ENCODE data around the gene PCYT2.

PCYT2 gene

GRCh38 chr17:81912441-81913309, 1.5 kb upstream of the PCYT2 start:
- no peak for DNase-seq

- DNase-seq, result no peak
Measured at GRCh38 chr17:81911969-81912368, 770 bp upstream of the PCYT2 start.

- DNase-seq, result peak; percentile 30
Measured at GRCh38 chr17:81910840-81911276, 341 bp downstream of the PCYT2 start.

- DNase-seq, result peak; percentile 30
Measured at GRCh38 chr17:81909966-81910839, 996 bp downstream of the PCYT2 start.

GRCh38 chr17:81909231-81909630, 2.0 kb downstream of the PCYT2 start:
- DNase-seq, result no peak

- no peak for DNase-seq
Measured at GRCh38 chr17:81908793-81909192, 2.4 kb downstream of the PCYT2 start.

- no peak for DNase-seq
Measured at GRCh38 chr17:81907219-81908145, 3.7 kb downstream of the PCYT2 start.

GRCh38 chr17:81906476-81907218, 4.6 kb downstream of the PCYT2 start:
- DNase-seq, result peak; percentile 12

GRCh38 chr17:81905993-81906392, 5.2 kb downstream of the PCYT2 start:
- DNase-seq, result no peak

GRCh38 chr17:81905424-81905875, 5.7 kb downstream of the PCYT2 start:
- no peak for DNase-seq

- DNase-seq, result no peak
Measured at GRCh38 chr17:81904600-81905423, 6.4 kb downstream of the PCYT2 start.

- DNase-seq, result no peak
Measured at GRCh38 chr17:81903896-81904599, 7.2 kb downstream of the PCYT2 start.

- DNase-seq, result no peak
Measured at GRCh38 chr17:81903415-81903831, 7.8 kb downstream of the PCYT2 start.

GRCh38 chr17:81902653-81903414, 8.4 kb downstream of the PCYT2 start:
- no peak for DNase-seq

- DNase-seq, result peak; percentile 36
Measured at GRCh38 chr17:81902023-81902652, 9.1 kb downstream of the PCYT2 start, which contains the start of gene NPB. Gene NPB (plus strand): TSS chr17:81902238. CDS start chr17:81902278, 40 bp downstream.

- no peak for DNase-seq
Measured at GRCh38 chr17:81901167-81902022, 9.8 kb downstream of the PCYT2 start.

- no peak for DNase-seq
Measured at GRCh38 chr17:81900181-81900820, 10.9 kb downstream of the PCYT2 start.

All from NCI-H146 (cell line).